GM19395 (cell line): ENCODE results near the gene SEC23A.
"Not testable (repeated sequence)": the region's sequence is repeated elsewhere in the genome, so short reads cannot be mapped to it uniquely, and the experiment has no call there.

Source experiments
- ATAC-seq: cut with Tn5 transposase; IDR thresholded peaks from one replicate; pipeline ENCODE4 v1.9.1; 2021; ENCODE audit warnings: mild to moderate bottlenecking, moderate library complexity; ENCODE audit not compliant: unreplicated experiment

SEC23A gene

GRCh38 chr14:39094515-39094914 lies 8.5 kb downstream of the SEC23A start:
- no peak for ATAC-seq

GRCh38 chr14:39091716-39092115 lies 11.3 kb downstream of the SEC23A start:
- ATAC-seq = no peak

DNA sequence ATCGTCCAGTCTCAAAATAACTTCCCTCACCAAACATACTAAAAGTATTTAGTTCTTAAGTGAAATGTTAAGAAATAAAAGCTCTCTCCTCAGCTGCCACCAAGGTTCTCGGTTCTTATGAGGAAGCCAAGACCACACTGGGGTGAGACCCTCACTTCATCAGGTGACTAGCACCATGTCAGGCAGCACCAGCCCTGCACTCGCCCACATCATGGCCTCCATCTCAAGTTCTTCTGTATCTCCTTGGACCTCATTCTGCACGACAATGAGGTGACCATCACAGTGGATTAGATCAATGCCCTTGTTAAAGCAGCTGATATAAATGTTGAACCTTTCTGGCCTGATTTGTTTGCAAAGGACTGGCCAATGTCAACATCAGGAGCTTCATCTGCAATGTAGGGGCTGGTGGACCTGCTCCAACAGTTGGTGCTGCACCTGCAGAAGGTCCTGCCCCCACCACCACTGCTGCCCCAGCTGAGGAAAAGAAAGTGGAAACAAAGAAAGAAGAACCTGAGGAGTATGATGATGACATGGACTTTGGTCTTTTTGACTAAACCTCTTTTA lies 12.4 kb downstream of the SEC23A start:
- ATAC-seq = no peak

DNA sequence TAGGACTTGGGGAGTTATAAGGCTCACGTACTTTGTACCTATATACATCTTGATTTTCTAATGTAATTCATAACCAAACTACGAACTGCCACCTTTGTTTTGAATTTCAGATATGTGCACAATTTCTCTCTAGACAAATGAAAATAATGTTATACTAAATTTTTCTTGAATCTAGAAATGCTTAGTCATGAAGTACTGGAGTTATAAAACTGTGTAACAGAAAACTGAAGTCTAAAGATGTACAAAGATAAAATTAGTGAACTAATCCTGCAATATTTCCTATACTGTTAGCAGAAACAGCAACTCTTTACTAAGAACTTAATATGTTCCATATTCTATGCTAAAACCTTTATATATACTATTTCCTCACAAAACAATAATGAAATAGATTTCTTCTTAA lies 15.5 kb downstream of the SEC23A start:
- ATAC-seq = no peak

- ATAC-seq = no peak
These were observed 17.1 kb downstream of the SEC23A start for GRCh38 chr14:39085933-39086332.

GRCh38 chr14:39083127-39083526 lies 19.9 kb downstream of the SEC23A start:
- ATAC-seq = no peak

- ATAC-seq = no peak
These were observed 22.1 kb downstream of the SEC23A start for GRCh38 chr14:39080886-39081285.

- no peak for ATAC-seq
These were observed 31.9 kb downstream of the SEC23A start for GRCh38 chr14:39071096-39071495.

GRCh38 chr14:39069923-39070322 lies 33.1 kb downstream of the SEC23A start:
- ATAC-seq = no peak

DNA sequence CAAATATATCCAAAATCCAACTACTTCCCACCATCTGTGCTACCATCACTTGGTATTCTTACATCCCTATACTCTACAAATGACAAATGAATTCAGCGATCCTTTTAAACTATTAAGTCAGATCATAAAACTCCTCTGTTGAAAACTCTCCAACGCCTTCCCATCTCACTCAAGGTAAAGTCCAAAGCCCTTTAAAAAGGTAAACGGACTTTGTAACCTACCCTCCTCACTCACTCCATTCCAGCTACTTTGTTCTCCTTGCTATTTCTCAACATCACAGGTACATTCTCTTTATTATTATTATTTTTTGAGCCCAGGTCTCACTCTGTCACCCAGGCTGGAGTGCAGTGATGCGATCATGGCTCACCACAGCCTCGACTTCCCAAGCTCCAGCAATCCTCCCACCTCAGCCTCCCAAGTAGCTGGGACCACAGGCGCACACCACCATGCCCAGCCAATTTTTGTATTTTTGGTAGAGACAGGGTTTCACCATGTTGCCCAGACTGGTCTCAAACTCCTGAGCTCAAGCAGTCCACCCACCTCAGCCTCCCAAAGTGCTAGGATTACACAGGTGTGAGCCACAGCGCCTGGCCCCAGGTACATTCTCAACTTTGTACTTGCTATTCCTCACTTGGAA lies 33.7 kb downstream of the SEC23A start:
- ATAC-seq = not testable (repeated sequence)

GRCh38 chr14:39060818-39061437 lies 42.1 kb downstream of the SEC23A start:
- peak; percentile 99 for ATAC-seq

- ATAC-seq = no peak
These were observed 47.1 kb downstream of the SEC23A start for GRCh38 chr14:39055786-39056474.

- not testable (repeated sequence) for ATAC-seq
These were observed 50.1 kb downstream of the SEC23A start for GRCh38 chr14:39052869-39053454.

GRCh38 chr14:39050389-39050788 lies 52.6 kb downstream of the SEC23A start:
- ATAC-seq = no peak

DNA sequence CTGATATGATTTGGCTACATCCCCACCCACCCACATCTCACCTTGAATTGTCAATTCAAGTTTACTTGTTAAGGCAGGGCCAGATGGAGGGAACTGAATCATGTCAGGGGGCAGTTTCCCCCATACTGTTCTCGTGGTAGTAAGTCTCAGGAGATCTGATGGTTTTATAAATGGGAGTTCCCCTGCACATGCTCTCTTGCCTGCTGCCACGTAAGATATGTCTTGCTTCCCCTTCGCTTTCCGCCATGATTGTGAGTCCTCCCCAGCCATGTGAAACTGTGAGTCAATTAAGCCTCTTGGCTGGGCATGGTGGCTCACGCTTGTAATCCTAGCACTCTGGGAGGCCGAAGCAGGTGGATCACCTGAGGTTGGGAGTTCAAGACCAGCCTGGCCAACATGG lies 57.1 kb downstream of the SEC23A start:
- ATAC-seq = not testable (repeated sequence)

DNA sequence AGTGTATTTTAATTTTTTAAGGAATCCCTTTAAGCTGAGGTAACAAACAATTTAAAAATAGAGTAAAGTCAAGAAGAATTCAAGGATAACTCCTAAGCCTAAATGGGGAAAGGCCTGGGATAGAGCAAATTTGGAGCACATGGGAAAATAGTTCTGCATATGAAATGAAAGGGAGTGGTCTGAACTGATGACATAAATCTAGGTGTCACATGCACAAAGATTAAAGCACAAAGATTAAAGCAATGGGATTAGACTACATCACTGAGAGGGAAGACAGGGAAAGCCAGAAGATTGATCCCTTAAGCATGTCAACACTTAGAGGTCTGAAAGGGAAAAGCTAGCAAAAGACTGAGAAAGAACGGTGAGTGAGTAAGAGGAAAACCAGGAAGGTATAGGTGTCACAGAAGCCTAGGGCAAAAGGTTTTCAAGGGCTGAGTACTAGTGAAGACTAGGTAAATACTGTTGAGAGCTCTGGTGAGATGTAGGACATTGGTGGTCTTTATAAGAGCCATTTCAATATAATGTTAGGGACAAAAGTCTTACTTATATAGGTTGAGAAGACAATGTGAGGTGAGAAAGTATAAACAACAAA lies 59.6 kb downstream of the SEC23A start:
- ATAC-seq = no peak

DNA sequence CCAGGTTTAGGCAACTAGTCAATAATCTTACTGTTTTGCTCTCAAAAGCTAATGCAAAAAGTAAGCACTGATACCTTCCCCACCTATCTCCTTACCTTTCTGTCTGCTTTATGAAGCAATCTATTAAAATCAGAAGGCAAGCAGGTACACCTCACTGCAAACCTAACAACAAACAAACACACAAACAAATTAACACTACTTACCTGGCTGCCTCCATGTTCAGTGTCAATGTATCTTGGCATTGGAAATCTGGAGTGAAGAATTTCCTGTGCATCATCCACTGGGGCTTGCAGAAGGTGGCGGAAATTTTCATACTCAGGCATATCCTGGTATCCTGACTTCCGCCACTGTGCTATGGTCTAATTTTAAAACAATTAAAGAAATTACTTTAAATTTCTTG lies 62.5 kb downstream of the SEC23A start:
- no peak for ATAC-seq

GRCh38 chr14:39038542-39038941 lies 64.5 kb downstream of the SEC23A start:
- peak; percentile 64 for ATAC-seq

- no peak for ATAC-seq
These were observed 66.3 kb downstream of the SEC23A start for GRCh38 chr14:39036760-39037159.

DNA sequence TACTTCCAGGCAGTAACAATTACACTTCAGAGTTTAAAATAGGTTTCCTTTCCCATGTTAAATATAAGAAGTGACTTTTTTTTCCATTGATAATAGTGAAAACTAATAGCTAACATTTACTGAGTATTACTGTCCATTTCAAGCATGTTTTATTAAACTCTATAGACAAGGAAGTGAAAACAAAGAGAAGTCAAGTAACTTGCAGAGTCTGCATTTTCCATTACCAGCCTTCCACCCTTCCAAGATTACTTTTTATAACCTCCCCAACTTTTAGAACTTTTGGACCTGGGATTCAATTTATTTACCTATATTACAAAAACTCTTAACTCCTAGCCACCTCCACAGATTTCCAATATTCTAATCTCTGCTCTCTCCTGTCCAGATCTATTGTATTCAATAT lies 67.7 kb downstream of the SEC23A start:
- no peak for ATAC-seq
